HG03280 (cell line): ENCODE data around the gene NBAS.
A peak's percentile ranks its signal among the peaks of the same experiment; 100 is the strongest.

Source experiments
- ATAC-seq: cut with Tn5 transposase; IDR thresholded peaks from one replicate; pipeline ENCODE4 v1.9.1; 2021; ENCODE audit warnings: mild to moderate bottlenecking, moderate library complexity; ENCODE audit not compliant: unreplicated experiment

The NBAS gene

DNA sequence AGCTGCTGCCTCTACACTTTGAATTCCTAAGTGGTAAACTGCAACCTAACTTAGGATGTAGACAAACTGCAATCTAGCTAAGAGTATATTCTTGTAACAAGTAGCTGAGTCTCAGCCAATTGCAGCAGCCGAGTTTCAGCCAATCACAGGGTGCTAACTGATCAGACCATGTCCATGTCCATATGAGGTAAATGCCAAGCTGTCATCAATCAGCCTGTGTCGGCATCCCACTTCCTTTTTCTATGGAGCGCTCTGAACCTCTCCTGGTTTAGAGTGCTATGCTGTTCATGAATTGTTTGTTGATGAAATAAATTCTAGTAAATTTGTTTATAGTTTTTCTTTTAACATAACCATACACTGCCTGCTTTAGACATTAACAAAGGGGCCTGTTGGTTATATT, 408.8 kb downstream of the NBAS start:
- ATAC-seq = no peak

DNA sequence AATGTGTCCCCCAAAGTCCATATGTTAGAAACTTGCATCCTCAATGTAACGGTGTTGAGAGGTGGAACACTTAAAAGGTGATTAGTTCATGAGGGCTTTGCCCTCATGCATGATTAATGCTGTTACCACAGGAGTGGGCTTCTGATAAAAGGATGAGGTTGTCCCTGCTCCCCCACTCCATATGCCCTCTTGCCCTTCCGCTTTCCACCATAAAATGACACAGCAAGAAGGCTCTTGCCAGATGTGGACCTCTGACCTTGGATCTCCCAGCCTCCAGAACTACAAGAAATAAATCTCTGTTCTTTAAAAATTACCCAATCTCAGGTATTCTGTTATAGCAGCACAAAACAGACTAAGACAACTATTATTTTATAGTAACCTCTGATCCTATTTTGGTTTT, 412.1 kb downstream of the NBAS start:
- no peak for ATAC-seq

DNA sequence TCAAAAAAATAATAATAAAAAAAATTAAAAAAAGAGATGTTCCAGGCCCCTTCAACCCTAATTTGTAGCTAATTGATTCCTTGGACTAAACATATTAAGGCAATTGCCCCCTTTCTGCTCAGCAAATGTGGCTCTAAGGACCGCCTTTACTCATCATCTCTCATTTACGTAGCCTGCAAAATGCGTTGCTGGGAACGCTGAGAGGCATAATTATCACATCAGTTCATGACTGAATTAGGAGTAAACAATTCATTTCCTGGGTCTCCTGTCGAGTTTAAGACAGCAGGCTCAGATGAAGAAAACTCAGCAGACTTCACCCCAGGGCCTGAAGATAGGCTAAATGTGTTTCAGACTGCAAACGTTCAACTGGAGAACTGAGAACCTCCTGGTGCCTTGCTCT, 413.5 kb downstream of the NBAS start:
- ATAC-seq = no peak

DNA sequence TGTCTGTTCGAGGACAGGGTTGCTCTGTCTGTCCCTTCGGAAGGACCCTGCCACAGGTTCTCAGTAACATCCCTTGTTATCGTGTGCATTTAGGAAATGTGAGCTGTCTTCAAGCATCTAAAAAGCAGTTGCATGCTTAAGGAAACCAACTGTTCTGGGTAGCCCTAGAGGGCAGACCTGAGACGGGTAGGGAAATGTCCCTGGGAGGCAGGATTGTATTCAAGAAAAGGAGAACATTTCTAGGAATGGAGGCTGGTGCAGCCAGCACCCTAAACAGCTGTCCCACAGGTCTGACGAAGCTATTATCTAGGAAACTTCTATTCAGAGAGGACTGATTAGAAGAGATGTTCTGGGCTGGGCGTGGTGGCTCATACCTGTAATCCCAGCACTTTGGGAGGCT, 414.2 kb downstream of the NBAS start:
- no peak for ATAC-seq

DNA sequence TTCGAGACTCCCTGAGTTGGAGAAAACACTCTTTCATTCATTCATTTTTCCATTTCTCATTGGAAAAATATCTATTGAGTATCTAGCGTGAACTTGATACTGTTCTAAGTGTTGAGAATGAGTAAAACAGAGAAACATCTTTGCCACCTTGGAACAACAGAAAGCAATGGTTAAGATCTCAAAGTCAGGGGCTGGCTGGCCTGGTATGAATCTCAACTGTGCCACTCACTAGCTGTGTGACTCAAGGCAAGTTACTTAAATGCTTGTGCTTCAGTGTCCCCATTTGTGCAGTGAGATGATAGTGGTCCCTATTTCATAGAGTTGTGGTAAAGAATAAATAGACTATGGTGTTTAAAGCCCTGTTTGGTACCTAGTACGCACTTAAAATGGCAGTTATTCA, 415.2 kb downstream of the NBAS start:
- no peak for ATAC-seq

DNA sequence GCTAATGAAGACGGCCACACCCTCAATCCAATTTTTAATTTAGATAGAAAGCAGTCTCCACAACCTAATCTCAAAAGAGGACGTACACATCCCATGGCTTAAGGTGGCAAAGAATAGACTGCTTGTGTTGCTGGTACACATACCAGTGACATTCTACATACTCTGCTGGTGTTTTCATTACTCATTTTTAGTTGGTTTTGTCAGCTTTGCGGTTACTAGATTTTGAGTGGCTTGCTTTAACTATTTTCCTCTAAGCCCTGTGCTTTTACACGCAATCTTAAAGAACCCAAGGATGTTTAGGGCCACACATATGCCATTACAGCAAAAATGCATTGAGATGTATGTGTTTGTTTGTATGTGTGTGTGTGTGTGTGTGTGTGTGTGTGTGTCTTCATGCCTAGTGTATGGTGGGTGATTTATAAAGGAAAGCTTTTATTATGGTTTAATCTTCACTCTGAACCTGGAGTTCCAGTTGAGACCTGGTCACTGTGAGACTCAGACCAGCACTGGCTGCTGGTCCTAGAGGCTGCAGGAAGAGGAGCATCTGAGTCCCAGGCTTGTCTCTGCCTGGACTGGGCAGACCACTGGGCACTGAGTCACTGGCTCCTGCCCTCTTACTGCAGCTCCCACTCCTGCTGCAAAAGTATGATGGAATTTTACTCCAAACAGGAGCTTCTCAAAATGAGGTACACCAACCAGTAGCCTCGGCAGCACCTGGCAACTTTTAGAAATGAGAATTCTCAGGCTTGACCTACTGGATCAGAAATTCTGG, 415.9 kb downstream of the NBAS start:
- no peak for ATAC-seq

DNA sequence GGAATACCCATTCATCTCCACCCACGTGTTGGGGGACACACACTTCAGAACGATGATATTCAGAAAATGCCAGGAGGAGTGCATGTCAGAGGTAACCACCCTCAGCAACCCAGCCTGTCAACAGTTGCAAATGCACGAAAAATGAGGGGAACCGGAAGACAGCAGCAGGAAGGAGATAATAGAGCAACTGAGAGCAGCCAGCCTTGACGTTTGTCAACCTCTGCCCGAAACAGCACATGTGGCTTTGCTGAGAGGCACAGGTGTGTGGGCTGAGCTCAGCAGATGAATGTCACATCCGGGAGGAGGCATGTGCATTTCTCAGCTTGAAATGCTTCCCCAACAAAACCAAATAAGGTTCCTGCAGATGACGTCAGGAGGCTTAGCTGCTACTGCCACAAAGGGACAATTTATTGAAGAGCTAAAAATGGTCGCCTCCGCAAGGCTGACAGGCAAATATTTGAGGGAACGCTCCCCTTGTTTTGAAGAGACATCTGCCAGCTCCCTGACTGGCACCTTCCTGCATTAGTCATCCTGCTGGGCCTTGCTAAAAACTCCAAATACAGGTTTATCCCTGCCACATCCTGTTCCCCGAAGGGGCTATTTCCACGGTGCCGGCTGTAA, 419.0 kb downstream of the NBAS start:
- peak; percentile 100 for ATAC-seq

DNA sequence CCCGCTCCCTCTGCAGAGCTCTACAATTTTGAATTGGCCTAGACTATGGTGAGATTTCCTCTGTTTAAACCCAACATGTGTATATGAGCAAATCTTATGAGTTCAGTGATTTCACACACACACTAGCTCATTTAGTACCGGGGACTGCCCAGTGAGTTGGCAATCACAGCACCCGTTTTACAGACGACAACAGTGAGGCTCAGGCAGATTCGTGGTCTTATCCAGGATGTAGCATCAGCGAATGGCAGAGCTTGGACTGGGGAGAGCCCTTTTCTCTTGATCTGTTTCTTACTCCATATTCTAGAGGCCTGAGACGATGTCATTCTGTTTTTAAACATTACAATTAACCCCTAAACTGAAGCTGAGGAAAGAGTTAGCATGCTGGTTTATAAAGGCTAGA, 419.9 kb downstream of the NBAS start:
- no peak for ATAC-seq

DNA sequence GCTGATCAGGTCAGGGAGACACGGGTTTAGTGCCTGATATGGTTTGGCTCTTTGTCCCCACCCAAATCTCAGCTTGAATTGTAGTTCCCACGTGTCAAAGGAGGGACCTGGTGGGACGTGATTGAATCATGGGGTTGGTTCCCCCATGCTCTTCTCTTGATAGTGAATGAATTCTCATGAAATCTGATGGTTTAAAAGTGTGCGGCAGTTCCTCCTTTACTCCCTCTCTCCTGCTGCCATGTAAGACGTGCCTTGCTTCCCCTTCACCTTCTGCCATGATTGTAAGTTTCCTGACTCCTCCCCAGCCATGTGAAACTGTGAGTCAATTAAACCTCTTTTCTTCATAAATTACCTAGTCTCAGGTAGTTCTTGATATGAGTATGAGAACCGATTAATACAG, 424.5 kb downstream of the NBAS start:
- no peak for ATAC-seq

DNA sequence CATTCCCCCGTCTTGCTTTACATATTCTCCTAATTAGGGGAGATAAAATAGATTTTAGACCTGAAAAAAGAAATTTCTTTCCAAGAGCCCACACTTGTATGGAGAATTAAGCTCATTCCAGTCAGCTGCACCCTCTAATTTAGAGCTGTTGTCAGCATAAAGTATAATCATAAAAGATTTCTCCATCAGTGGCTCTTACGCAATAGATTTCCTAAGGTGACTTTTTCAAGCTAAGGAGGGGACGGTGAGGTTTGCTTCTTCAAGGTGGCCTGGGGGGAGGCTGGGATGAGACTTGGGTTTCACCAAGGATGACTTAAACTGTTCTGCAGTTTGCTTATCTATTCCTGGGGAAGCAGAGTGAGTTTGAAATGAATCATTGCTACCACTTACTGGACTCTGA, 426.2 kb downstream of the NBAS start:
- no peak for ATAC-seq

DNA sequence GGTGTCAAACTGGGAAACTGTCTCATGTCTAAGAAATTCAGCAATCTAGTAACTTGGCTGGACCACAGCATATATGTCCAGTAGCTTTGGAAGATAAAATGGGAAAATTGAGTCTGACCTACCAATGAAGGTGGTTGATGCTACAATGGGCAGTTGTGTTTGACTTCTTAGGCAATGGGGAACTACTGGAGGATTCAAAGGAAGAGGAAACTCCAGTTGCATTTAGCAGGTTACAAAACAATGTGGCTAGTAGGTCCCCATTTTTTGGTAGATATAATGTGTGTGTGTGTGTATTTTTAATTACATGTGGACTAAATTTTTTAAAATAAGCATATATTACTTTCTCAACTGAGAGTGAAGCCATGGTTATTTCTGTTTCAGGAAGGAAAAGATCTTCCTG, 427.7 kb downstream of the NBAS start:
- no peak for ATAC-seq

DNA sequence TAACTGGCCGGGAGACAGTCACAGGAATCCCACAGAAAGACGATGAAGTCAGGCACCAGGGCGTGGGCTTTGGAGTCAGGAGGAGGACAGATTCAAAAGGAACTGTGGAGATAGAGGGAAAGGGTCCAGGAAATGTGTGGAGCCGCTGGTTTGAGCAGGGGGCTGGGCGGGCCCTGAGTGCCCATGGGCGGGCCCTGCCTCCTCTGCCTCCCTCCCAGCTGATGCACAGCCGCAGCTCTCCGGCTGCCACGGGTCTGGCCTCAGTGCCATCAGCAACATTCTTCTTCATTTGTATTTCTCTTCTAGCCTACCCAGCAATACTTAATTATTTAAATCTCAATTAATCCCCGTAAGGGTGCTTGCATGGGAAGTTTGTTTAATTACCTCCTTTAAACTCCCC, 432.3 kb downstream of the NBAS start:
- no peak for ATAC-seq

DNA sequence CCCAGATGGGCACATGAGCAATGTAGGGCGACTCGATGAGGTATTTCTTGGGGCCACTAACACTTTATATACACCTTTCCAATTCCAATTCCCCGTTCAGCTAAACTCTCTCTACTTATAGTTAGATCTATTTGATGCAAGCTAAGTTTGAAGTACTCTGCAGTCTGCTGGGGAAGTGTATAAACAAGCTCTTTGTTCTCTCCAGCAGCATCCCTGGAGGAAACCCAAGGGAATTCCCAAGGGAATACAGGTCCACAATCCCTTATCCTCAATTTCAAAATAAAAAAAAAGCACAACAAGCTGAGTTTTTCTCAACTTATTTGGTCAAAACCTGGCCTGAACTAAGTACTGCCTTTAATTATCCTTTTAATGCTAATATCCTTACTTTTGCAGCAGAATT, 433.3 kb downstream of the NBAS start:
- no peak for ATAC-seq

DNA sequence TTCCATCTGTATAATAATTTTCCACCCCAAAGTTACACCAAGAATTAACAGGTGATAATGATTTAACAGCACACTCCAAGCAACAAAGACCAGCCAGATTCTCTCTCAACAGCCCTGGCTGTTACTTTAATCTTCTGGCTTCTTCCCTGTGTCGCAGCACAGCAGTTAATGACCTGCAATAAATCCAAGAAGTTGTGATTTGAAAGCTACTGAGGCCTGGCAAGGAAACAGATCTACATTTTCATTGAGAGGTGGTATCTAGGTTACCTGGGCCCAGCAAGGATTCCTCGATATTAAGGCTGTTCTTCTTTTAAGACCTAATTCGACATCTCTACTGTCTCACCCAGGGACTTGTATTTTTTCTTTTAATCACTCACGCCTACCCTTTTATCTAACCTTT, 433.8 kb downstream of the NBAS start:
- ATAC-seq = no peak

DNA sequence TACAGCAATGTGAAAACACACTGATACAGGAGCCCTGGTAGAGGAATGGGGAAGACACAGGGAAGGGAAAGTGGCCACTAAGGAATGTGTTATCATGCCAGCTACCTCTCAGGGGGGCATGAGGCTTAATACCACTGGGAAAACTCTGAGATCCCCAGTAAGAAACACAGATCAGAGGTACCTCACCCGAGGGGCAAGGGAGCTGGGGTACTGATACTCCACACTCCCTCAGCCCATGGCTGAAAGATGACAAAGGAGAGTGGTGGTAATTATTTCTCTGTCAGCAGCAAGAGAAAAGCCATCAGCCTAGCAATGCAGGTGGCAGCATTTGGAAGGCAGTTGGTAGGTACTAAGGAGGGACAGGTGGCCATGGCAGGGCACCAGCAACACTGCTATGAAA, 434.8 kb downstream of the NBAS start:
- no peak for ATAC-seq

DNA sequence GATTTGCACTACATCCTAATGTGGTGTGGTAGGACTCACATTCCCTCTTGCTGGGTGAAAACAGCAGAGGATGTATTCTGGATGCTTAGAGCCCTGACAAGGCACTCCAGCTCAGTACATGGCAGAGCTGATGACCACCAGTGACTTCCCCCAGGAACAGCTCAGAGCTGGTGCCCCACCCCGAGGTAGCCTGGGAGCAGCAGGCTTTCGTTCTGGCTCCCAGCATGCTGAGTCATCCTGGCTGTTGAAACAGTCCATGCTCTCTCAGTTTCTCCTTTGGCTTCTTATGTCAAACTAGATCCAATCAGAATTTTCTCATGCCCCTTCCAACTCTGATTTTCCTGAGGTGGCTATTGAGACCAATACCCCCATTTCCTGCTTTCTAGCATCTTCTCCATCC, 438.2 kb downstream of the NBAS start:
- no peak for ATAC-seq

DNA sequence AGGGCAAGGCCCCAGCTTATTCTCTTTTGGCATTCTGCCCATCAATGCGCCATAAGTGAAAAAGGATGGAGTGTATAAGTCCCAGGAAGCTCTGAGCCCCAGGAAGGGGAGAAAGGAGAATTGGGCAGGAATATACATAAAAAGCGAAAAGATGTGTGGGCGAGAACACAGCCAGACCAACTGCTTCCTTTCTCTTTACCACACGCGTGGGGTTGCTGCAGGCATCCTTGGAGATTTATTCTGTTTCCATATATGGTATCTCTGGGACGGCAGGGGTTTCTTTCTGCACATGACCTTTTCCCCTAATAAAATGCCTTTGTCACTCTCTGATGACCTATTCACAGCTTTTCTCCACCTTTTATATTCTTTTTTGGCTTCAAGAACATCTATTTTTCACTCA, 440.5 kb downstream of the NBAS start:
- no peak for ATAC-seq

DNA sequence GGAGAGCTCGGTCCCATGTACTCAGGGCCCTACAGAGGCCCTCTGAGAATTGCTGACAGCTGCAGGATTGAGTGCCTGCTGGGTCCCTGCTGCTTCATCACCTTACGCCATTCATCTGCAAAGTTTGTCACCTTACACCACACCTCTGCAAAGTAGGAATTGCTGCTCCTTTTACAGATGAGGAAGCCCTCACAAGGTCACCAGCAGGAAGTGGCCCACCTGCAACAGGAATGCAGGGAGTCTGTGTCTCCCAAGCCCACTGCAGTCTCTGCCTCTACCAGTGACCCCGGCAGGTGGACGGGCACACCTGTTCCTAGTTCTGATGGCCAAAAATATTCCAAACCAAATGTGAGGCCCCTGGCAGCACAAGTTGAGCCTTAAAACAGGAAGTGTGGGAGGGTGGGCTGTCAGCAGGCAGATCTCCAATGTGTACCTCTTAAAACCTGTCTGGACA, 441.4 kb downstream of the NBAS start:
- ATAC-seq = no peak

DNA sequence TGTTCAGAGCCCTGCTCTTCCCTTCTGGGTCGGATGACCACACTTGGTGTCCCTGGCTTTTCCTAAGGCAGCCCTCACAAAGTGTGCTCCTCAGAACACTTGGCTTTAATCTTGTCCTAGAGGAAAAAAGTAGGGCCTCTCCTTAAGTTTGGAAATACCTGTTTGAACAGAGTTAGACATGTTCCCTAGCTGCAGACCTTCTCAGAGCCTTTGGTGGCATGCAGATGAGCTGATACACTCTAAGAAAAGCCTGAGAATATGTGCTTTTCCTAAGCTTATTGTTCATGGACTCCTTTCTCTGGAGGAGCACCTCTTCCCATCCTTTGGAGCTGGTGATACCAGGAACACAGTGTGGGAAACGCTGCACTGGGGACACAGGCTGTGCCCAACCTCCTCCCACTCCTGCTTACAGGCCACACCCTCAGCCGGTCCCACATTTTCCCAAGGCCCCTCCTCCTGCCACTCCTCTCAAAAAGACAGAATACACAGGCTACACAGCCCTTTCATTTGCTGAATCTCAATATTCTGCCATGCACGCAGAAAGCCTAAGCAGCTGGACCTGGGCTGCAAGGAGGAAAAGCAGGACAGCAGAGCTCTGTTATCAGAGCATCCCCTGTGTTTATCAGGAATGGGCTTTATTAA, 443.6 kb downstream of the NBAS start:
- no peak for ATAC-seq
